K562 (cell line): ENCODE results near the gene GAPDHS. TPM values are rescaled to one million over a fixed set of nuclear protein-coding genes. Genes with fewer than 3 reads are reported as not detected.

Experiments
- ATAC-seq: fragments of 200-7000 bp; cut with Tn5 transposase; 3 replicates; pipeline ENCODE4 v1.9.1; 2020; ENCODE audit warnings: moderate library complexity
- BruUV-seq: library from RNA; stranded (reverse); fragments of 400-500 nt; replicated peaks from 2 replicates; lab custom pipeline; 2021; lab: Mats Ljungman, UMichigan
- CTCF ChIA-PET: fragments of 300-600 bp; formaldehyde crosslinking; extraction: SDS; loops from one replicate; lab custom pipeline; 2021; ENCODE audit warnings: low intra/inter-chr PET ratio; lab: Yijun Ruan, JAX
- POLR2A ChIA-PET: fragments of 300-600, 350-650 bp; sonication (Branson Sonifier 250); formaldehyde crosslinking; extraction: SDS; loops from one replicate; lab custom pipeline; 2021; ENCODE audit warnings: antibody characterized with exemption, inconsistent platforms; lab: Yijun Ruan, JAX
- DNase-seq, 4 experiments: peaks; one replicate each; pipeline versions ENCODE4 v3.0.0 to v3.0.0-alpha.2; 2011 to 2018; ENCODE audit warnings: low spot score in 3 of 4, mixed read lengths in 3 of 4; ENCODE audit errors: extremely low read depth in 1 of 4
- FAIRE-seq: peaks from 2 replicates; lab custom pipeline; 2011; peaks lifted over from hg19 to GRCh38; lab: Jason Lieb, UNC
- H2AFZ ChIP-seq: 2 replicates; pipeline ENCODE4 v1.6.0; 2011; ENCODE audit warnings: low read depth, low read length, control low read depth, inconsistent platforms
- H3K27ac ChIP-seq: fragments of 200-600 bp; 3 replicates; pipeline ENCODE4 v1.8.0; 2011; ENCODE audit warnings: low read depth, mild to moderate bottlenecking, control low read depth, inconsistent platforms, low read length, moderate library complexity, mixed read lengths; ENCODE audit errors: extremely low read depth
- H3K27me3 ChIP-seq, 2 experiments: fragments of 300-600 bp in 1 of 2; 2 replicates in 1 of 2; 3 replicates in 1 of 2; pipeline versions ENCODE4 v1.6.0 to v1.8.0; 2011; ENCODE audit warnings: inconsistent platforms in 2 of 2, low read length in 2 of 2, mild to moderate bottlenecking in 1 of 2, mixed read lengths in 1 of 2, moderate library complexity in 1 of 2; ENCODE audit not compliant: control insufficient read depth in 2 of 2, insufficient read depth in 2 of 2
- H3K36me3 ChIP-seq: fragments of 300-600 bp; 3 replicates; pipeline ENCODE4 v1.8.0; 2011; ENCODE audit warnings: mild to moderate bottlenecking, low read length, inconsistent platforms; ENCODE audit not compliant: control insufficient read depth, insufficient read depth
- H3K4me1 ChIP-seq, 2 experiments: fragments of 200-600 bp in 1 of 2; replicated peaks in 1 of 2; 2 replicates in 1 of 2; 3 replicates in 1 of 2; pipeline versions ENCODE4 v1.5.1 to v1.8.0; 2011; ENCODE audit warnings: inconsistent platforms in 2 of 2, low read length in 2 of 2, mild to moderate bottlenecking in 1 of 2, mixed read lengths in 1 of 2, moderate library complexity in 1 of 2; ENCODE audit not compliant: control insufficient read depth in 2 of 2, insufficient read depth in 2 of 2
- H3K4me2 ChIP-seq: 2 replicates; pipeline ENCODE4 v1.6.1; 2011; ENCODE audit warnings: low read length, control low read depth, inconsistent platforms, mixed read lengths; ENCODE audit not compliant: insufficient read depth
- H3K4me3 ChIP-seq: fragments of 200-600 bp; sonication (generic), shearing (Covaris generic); 2 replicates; pipeline ENCODE4 v1.5.1; 2016; ENCODE audit warnings: control low read depth, inconsistent platforms
- H3K79me2 ChIP-seq: fragments of 200-600 bp; 3 replicates; pipeline ENCODE4 v1.8.0; 2011; ENCODE audit warnings: low read length, inconsistent platforms; ENCODE audit not compliant: control insufficient read depth, insufficient read depth
- H3K9ac ChIP-seq, 2 experiments: 2 replicates each; pipeline versions ENCODE4 v1.6.0 to v1.6.1; 2011; ENCODE audit warnings: low read depth in 2 of 2, low read length in 2 of 2, control low read depth in 1 of 2, inconsistent platforms in 1 of 2, mild to moderate bottlenecking in 1 of 2, mixed read lengths in 1 of 2; ENCODE audit not compliant: insufficient read depth in 1 of 2
- H3K9me1 ChIP-seq: one replicate; pipeline ENCODE4 v1.6.0; 2011; ENCODE audit warnings: inconsistent platforms, mild to moderate bottlenecking, low read length, moderate library complexity; ENCODE audit not compliant: control insufficient read depth, insufficient read depth
- H3K9me3 ChIP-seq: replicated peaks from 2 replicates; pipeline ENCODE4 v1.5.1; 2011; ENCODE audit warnings: low read depth, low read length, inconsistent platforms; ENCODE audit not compliant: control insufficient read depth, insufficient read depth
- H4K20me1 ChIP-seq: replicated peaks from 2 replicates; pipeline ENCODE4 v1.6.1; 2011; ENCODE audit warnings: low read length, inconsistent platforms, mixed read lengths; ENCODE audit not compliant: control insufficient read depth, insufficient read depth
- KDM5B ChIP-seq: fragments of 200-600 bp; sonication (generic); IDR thresholded peaks from 2 replicates; pipeline ENCODE4 v1.6.1; 2012; ENCODE audit warnings: low read depth, mild to moderate bottlenecking, moderate library complexity, low read length, control low read depth, inconsistent platforms; ENCODE audit not compliant: insufficient replicate concordance
- MYBL2 ChIP-seq, 2 experiments: fragments of 450-650 bp in 1 of 2; sonication (generic) in 1 of 2; formaldehyde crosslinking in 1 of 2; IDR thresholded peaks; 2 replicates each; pipeline versions ENCODE4 v1.6.1 to v1.8.1; 2017 to 2022; ENCODE audit warnings: borderline replicate concordance in 1 of 2, inconsistent platforms in 1 of 2, low read depth in 1 of 2, mild to moderate bottlenecking in 1 of 2, missing genetic modification reagents in 1 of 2, moderate library complexity in 1 of 2
- POLR2G ChIP-seq: fragments of 200-400 bp; formaldehyde crosslinking; IDR thresholded peaks from 2 replicates; pipeline ENCODE4 v1.6.1; 2017; ENCODE audit warnings: low read depth, mild to moderate bottlenecking, antibody characterized with exemption, low read length, moderate library complexity
- RBFOX2 ChIP-seq: fragments of 200-400 bp; formaldehyde crosslinking; IDR thresholded peaks from 2 replicates; pipeline ENCODE4 v1.6.1; 2017; ENCODE audit warnings: low read depth, mild to moderate bottlenecking, low read length, moderate library complexity
- USF1 ChIP-seq: sonication (generic); formaldehyde crosslinking; IDR thresholded peaks from 2 replicates; pipeline ENCODE4 v1.9.0; 2022; ENCODE audit warnings: mild to moderate bottlenecking, missing genetic modification reagents
- ZFX ChIP-seq: sonication (generic); formaldehyde crosslinking; IDR thresholded peaks from 2 replicates; pipeline ENCODE4 v1.8.0; 2022; ENCODE audit warnings: mild to moderate bottlenecking, missing genetic modification reagents, moderate library complexity
- ZNF609 ChIP-seq: sonication (generic); formaldehyde crosslinking; IDR thresholded peaks from 2 replicates; pipeline ENCODE4 v1.8.1; 2023; ENCODE audit warnings: missing genetic modification reagents, mild to moderate bottlenecking, borderline replicate concordance
- WGBS: fragments of 100-300 bp; shearing (Covaris generic); methylation state at CpG from one replicate; pipeline ENCODE4 v1.1.6; 2016; ENCODE audit warnings: low coverage, mixed read lengths; ENCODE audit not compliant: insufficient coverage; ENCODE audit errors: missing lambda C conversion rate; 5-methylcytosine and 5-hydroxymethylcytosine counted together
- in situ Hi-C: fragments of 300-500 bp; cut with MboI; formaldehyde crosslinking; loops from 4 replicates; pipeline ENCODE4 v1.15.0; 2018; ENCODE audit warnings: inconsistent platforms, mixed read lengths
- intact Hi-C: fragments of 100-400 bp; cut with micrococcal nuclease; formaldehyde crosslinking; loops from 2 replicates; pipeline ENCODE4 v1.14.2; 2022
- polyA plus RNA-seq, 8 experiments: library from polyadenylated mRNA; depleted of rRNA in 4 of 8; stranded (reverse) in 5 of 8; unstranded in 3 of 8; fragments of >200 nt; fragmentation: Nextera tagmentation in 2 of 8; fragmentation: Illumina TruSeq in 1 of 8; extraction: Ambion mirVana in 2 of 8; extraction: Trizol in 1 of 8; gene quantifications; 2 replicates each; pipeline versions ENCODE4 v1.2.1 to v1.2.3, GENCODE V29; 2011 to 2014; ENCODE audit warnings: inconsistent platforms in 1 of 8, missing spikeins in 1 of 8
- total RNA-seq, 7 experiments: library from RNA; depleted of rRNA in 6 of 7; stranded (reverse); fragments of >200 nt in 6 of 7; fragmentation: Illumina TruSeq in 2 of 7; extraction: Trizol in 2 of 7; gene quantifications; 2 replicates each; pipeline versions ENCODE4 v1.2.1 to v1.2.3, GENCODE V29; 2011 to 2021; ENCODE audit warnings: low replicate concordance in 1 of 7

The GAPDHS gene
- total and polyA plus RNA-seq, 9 of the 15 experiments (the other 6 are each of a cell fraction or from before 2014, with no cell fraction given), result 0.08 to 0.12 TPM; not detected in 7

- no peak for TF ChIP-seq MYBL2 (IDR thresholded peaks at IDR 0.05; ENCODE audit: low read depth)
- no peak for TF ChIP-seq MYBL2 (CRISPR knock-in tag; IDR thresholded peaks at IDR 0.05; ENCODE audit: borderline replicate concordance)
- 0 out of 2 replicates have a peak, but pooled peaks have one; percentile 15 for TF ChIP-seq RBFOX2
- no peak for TF ChIP-seq ZNF609 (CRISPR knock-in tag)
- TF ChIP-seq KDM5B, result no peak
- TF ChIP-seq POLR2G, result 0 out of 2 replicates have a peak, but pooled peaks have one; percentile 18
- TF ChIP-seq USF1 (CRISPR knock-in tag), result no peak
- no peak for TF ChIP-seq ZFX (CRISPR knock-in tag)
Measured at GRCh38 chr19:35542209-35542608, 9.0 kb downstream of the GAPDHS start.

More at GRCh38 chr19:35542209-35542608, 9.0 kb downstream of the GAPDHS start:
- no peak overlapping the region for H2AFZ ChIP-seq
- CTCF ChIA-PET, result no interaction called here
- peaks cover 36% of the 10 kb centered on the region for H3K79me2 ChIP-seq
- H3K27me3 ChIP-seq, result no peaks in the 10 kb centered on the region
- ATAC-seq, result no peak
- no peaks in the 10 kb centered on the region for H4K20me1 ChIP-seq
- POLR2A ChIA-PET, result no interaction called here
- peaks cover 36% of the 10 kb centered on the region; the same call in 2 of the 3 replicates for H3K36me3 ChIP-seq
- DNase-seq, result no peak
- H3K4me3 ChIP-seq, result no peak overlapping the region
- in situ Hi-C loops (no loop called here), intact Hi-C loops (no loop called here)
- 97% methylated on average over 9 of the region's 11 CpGs for WGBS
- no peak overlapping the region for H3K27ac ChIP-seq
- no TSS peak for BruUV-seq
- no peak for FAIRE-seq
- H3K4me2 ChIP-seq, result no peak overlapping the region
- peak overlapping the region in 1 of 2 experiments; percentile 55; a peak in 1 of 4 replicates for H3K9ac ChIP-seq
- H3K9me1 ChIP-seq, result peaks cover 7% of the 10 kb centered on the region
- peaks cover 16 to 32% of the 10 kb centered on the region in 2 experiments; a peak in 4 of 5 replicates for H3K4me1 ChIP-seq
- H3K9me3 ChIP-seq, result no peaks in the 10 kb centered on the region
